ENCODE measurements around the gene BRCA1.
"Not testable (repeated sequence)": the region's sequence is repeated elsewhere in the genome, so short reads cannot be mapped to it uniquely, and the experiment has no call there.

Gene BRCA1

DNA sequence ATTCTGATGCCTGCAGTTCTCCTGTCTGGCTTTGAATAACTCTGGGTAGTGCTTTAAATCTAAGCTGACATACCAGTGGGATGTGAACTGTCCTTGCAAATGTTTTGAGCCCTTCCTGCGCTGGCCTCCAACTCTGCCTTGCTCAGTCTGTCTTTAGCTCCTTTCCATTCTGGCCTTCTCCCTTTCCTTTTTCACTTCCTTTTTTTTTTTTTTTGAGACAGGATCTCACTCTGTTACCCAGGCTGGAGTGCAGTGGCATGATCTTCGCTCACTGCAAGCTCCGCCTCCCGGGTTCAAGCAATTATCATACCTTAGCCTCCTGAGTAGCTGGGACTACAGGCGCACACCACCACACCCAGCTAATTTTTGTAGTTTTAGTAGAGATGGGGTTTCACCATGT, 8.3 kb upstream of the BRCA1 start:
- DNase-seq: not testable (repeated sequence)

DNA sequence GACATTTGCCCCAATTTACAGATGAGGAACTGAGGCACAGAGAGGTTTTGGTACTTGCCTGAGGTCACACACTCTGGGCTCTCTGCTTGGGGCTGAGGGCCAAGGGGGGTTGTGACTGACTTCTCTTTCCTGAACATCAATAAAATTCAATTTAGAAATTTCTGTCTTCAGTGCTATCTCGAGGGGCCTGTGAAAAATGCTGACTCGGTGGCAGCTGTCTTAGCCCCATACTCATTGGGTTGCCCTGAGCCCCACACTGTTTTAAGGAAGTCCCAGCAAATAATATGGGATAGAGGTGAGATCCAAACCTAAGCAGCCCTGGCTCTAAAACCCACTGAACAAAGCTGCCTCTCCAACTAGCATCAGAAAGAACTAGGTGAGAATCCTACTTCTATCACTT, 7.0 kb upstream of the BRCA1 start:
- no peak for DNase-seq

DNA sequence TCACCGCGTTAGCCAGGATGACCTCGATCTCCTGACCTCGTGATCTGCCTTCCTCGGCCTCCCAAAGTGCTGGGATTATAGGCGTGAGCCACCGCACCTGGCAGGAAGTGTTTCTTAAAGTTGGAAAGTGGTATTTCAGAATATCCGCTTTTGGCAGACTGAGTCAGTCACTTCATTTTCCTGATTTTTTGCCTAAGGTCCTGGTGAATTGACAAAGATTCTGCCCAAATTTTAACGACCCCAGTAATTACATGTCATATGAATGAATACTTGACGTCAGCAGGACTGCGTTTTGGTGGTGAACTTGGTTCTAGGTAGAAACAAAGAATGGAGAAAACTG, 4.5 kb upstream of the BRCA1 start:
- no peak for DNase-seq

DNA sequence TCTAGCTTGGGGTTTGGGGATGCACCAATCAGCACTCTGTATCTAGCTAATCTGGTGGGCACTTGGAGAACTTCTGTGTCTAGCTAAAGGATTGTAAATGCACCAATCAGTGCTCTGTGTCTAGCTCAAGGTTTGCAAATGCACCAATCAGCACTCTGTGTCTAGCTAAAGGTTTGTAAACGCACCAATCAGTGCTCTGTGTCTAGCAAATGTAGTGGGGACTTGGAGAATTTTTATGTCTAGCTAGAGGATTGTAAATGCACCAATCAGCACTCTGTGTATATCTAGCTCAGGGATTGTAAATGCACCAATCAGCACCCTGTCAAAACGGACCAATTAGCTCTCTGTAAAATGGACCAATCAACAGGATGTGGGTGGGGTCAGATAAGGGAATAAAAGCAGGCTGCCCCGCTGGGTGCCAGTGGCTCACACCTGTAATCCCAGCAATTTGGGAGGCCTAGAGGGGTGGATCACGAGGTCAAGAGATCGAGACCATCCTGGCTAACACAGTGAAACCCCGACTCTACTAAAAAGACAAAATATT, 2.2 kb upstream of the BRCA1 start:
- DNase-seq: not testable (repeated sequence)

DNA sequence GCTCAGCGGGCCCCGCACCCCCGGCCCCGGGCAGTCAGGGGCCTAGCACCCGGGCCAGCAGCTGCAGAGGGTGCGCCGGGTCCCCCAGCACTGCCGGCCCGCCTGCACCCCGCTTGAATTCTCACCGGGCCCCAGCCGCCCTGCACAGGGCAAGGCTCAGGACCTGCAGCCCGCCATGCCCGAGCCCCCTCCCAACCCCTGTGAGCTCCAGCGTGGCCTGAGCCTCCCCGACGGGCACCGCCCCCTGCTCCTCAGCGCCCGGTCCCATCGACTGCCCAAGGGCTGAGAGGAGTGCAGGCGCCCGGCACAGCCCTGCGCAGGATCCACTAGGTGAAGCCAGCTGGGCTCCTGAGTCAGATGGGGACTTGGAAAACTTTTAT, 1.7 kb upstream of the BRCA1 start:
- DNase-seq: no peak

DNA sequence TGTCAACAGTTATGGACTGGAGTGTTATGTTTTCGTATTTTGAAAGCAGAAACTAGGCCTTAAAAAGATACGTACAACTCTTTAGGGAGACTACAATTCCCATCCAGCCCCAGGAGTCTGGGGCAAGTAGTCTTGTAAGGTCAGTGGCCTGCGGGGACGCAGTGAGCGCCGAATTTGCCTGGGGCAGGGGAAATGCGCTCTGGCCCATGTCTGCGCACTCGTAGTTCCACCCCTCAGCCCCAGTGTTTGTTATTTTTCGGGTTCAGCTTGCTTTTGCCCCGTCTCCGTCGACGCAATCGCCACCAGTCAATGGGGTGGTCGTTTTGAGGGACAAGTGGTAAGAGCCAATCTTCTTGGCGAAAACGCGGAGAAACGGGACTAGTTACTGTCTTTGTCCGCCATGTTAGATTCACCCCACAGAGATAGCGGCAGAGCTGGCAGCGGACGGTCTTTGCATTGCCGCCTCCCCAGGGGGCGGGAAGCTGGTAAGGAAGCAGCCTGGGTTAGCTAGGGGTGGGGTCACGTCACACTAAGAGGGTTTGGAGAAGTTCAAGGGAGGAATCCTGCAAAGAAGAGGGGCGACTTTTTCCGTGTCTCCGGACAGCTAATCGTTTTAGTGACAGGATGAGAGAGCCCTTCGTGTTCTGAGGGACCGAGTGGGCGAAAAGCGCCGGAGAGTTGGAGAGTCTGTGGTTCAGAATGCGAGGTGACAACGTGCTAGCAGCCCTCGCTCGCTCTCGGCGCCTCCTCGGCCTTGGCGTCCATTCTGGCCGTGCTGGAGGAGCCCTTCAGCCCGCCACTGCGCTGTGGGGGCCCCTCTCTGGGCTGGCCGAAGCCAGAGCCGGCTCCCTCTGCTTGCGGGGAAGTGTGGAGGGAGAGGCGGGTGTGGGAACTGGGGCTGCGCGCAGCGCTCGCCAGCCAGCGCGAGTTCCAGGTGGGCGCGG, 1.1 kb upstream of the BRCA1 start:
- DNase-seq: no peak

DNA sequence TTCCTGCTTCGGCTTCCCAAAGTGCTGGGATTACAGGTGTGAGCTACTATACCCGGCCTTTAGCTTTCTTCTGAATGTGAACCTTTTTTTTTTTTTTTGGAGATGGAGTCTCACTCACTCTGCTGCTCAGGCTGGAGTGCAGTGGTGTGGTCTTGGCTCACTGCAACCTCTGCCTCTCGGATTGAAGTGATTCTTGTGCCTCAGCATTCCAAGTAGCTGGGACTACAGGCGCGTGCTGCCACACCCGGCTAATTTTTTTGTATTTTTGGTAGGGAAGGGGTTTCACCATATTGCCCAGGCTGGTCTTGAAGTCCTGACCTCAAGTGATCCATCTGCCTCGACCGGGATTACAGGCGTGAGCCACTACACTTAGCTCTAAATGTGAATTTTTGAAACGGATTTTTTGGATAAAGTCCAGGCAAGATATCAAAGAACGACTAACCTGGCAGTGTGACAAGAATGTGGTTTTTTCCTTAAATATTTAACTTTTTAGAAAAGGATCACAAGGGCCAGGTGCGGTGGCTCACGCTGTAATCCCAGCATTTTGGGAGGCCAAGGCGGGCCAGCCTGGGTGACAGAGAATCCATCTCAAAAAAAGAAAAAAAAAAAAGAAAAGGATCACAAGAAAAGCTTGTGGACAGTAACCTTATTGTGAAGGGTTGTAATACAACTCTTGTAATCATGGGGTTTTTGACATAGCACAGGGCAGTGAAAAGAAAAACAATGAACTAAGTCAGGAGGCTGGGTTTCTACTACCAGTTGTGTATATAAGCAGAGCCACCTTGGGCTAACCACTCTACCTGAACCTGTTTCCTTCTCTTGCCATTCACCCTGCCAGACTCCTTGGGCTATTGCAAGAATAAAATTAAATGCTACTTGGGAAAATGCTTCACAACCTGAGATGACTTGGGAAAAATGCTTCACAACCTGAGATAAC, 6.2 kb downstream of the BRCA1 start:
- DNase-seq: no peak

DNA sequence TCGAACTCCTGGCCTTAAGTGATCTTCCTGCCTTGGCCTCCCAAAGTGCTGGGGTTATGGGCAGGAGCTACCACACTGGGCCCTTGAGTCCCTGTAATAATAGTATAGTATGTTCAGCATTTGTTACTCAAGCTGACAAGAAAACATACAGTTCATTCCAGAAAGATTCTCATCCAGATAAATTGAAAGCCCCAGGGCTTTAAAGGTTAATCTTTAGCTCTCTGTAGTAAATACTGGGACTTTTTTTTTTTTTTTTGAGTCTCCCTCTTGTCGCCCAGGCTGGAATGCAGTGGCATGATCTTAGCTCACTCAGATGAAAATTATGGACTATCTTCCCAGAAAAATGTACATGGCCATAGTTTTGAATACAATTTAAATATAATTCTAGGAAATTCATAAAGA, 11.0 kb downstream of the BRCA1 start:
- no peak for DNase-seq

DNA sequence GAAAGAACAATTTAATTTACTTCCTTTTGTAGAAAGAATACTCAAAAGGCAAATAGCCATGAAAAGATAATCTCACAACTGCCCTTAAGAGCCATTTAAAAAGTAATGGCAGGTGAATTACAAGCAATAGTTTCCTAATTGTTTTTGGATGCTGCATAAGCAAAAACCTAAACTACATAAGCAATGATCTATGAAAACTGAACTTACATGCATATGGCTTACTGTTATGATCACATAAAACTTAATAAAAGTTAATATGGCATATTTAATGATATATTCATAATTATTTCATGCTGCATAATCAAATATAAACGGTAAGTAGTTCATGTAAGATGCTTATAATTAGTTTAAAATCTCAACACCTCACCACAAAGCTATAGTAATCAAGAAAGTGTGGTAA, 18.6 kb downstream of the BRCA1 start:
- DNase-seq: no peak

DNA sequence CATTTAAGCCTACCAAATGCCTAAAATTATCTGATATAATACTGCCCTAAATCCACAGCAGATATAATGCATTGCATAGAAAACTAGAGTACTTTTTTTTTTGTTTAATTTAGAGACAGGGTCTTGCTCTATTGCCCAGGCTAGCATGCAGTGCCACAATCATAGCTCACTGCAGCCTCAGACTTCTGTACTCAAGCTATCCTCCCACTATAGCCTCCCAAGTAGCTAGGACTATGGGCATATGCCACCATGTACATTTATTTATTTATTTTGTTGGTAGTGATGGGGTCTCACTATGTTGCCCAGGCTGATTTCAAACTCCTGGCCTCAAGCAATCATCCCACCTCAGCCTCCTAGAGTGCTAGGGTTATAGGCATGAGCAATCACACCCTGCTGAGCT, 20.0 kb downstream of the BRCA1 start:
- no peak for DNase-seq

DNA sequence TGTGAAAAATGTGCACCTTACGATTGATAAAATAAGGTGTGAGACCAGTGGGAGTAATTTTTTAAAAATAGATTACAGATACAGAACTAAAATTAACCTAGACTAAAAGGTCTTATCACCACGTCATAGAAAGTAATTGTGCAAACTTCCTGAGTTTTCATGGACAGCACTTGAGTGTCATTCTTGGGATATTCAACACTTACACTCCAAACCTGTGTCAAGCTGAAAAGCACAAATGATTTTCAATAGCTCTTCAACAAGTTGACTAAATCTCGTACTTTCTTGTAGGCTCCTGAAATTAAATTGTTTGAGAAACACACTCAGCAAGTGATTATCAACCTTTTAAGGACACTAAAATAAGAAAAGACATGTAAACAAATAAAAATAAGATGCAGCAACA, 20.5 kb downstream of the BRCA1 start:
- DNase-seq: no peak

DNA sequence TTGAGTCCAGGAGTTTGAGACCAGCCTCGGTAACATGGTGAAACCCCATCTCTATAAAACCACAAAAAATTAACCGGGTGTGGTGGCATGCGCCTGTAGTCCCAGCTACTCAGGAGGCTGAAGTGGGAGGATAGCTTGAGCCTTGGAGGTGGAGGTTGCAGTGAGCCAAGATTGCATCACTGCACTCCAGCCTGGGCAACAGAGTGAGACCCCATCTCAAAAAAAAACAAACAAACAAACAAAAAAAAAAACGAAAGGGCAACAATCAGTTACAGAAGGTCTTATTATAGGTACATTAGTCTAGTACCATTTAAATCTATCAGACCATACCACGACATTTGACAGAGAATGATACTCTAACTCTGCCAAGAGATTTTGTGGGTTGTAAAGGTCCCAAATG, 29.8 kb downstream of the BRCA1 start:
- not testable (repeated sequence) for DNase-seq

DNA sequence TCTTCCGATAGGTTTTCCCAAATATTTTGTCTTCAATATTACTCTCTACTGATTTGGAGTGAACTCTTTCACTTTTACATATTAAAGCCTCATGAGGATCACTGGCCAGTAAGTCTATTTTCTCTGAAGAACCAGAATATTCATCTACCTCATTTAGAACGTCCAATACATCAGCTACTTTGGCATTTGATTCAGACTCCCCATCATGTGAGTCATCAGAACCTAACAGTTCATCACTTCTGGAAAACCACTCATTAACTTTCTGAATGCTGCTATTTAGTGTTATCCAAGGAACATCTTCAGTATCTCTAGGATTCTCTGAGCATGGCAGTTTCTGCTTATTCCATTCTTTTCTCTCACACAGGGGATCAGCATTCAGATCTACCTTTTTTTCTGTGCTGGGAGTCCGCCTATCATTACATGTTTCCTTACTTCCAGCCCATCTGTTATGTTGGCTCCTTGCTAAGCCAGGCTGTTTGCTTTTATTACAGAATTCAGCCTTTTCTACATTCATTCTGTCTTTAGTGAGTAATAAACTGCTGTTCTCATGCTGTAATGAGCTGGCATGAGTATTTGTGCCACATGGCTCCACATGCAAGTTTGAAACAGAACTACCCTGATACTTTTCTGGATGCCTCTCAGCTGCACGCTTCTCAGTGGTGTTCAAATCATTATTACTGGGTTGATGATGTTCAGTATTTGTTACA, 30.9 kb downstream of the BRCA1 start:
- DNase-seq: no peak

DNA sequence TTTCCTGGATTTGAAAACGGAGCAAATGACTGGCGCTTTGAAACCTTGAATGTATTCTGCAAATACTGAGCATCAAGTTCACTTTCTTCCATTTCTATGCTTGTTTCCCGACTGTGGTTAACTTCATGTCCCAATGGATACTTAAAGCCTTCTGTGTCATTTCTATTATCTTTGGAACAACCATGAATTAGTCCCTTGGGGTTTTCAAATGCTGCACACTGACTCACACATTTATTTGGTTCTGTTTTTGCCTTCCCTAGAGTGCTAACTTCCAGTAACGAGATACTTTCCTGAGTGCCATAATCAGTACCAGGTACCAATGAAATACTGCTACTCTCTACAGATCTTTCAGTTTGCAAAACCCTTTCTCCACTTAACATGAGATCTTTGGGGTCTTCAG, 32.3 kb downstream of the BRCA1 start:
- no peak for DNase-seq

DNA sequence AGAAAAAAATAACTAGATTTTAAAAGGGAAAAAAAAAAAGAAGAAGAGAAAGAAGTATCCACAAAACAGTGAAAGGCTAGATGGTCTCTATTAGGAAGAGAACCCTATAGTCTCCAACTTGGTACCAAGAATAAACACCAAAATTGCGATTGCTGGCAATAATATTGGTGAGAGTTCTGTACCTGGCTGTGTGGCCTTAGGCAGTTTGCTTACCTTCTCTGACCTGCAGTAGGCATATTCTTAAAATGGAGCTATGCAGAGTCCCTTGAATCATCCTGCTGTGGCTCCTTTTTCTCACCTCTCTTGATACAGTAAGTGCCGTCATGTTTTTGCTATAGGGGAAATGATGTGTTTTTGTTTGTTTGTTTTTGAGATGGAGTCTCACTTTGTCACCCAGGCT, 35.1 kb downstream of the BRCA1 start:
- DNase-seq: no peak

DNA sequence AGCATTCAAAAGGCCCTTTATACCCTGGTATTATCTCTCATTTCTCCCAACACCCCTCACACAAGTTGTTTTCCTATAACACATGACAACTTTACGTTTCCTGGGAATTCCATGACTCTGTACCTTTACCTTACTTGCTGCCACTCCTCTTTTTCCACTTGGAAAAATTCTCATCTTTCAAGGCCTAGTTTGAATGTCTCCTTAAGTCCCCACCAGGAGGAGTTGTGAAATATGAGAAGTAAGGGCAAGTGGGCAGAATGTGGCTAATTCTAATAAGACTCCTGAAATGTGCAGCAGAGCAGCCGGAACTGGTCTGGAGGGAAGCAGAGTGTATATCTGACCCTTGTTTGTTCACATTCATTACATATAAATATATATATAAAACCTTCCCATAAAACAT, 39.7 kb downstream of the BRCA1 start:
- DNase-seq: no peak

DNA sequence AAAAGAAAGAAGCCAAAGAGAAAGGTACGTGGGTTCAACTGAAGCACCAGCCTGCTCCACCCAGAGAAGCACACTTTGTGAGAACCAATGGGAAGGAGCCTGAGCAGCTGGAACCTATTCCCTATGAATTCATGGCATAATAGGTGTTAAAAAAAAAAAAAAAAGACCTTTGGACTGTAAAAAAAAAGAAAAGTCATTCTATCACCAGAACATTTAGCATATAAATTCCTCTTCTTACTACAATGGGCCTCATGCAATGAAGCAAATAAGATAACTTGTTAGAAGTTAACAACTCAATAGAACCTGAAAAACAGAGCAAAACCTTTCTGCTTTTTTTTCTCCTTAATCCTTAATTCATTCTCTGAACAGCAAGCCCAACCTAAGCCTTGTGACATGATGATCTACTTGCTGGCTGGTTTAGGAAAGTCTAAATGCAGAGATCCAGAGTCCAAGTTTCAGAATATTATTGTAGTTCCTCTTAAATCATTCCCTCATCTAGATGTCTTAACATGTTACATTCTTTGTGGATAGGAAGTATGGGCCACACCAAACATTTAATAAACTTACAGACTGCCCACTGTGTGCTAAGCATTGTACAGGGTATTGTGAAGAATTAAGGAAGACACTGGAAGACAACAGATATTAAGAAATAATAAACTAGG, 45.4 kb downstream of the BRCA1 start:
- DNase-seq: no peak

DNA sequence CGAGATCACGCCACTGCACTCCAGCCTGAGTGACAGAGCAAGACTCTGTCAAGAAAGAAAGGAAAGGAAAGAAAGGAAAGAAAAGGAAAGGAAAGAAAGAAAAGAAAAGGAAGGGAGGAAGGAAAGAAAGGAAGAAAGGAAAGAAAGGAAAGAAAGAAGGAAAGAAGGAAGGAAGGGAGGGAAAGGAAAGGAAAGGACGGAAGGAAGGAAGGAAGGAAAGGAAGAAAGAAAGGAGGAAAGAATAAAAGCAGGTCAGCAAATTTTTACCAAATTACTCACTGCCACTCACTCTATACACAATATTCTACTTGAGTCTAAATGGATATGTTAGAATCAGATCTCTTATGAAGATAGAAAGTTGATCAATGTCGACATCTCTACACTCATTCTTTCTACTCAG, 50.3 kb downstream of the BRCA1 start:
- no peak for DNase-seq

DNA sequence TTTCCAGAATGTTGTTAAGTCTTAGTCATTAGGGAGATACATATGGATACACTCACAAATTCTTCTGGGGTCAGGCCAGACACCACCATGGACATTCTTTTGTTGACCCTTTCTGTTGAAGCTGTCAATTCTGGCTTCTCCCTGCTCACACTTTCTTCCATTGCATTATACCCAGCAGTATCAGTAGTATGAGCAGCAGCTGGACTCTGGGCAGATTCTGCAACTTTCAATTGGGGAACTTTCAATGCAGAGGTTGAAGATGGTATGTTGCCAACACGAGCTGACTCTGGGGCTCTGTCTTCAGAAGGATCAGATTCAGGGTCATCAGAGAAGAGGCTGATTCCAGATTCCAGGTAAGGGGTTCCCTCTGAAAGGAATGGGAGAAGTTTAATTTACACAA, 54.3 kb downstream of the BRCA1 start:
- DNase-seq: no peak

DNA sequence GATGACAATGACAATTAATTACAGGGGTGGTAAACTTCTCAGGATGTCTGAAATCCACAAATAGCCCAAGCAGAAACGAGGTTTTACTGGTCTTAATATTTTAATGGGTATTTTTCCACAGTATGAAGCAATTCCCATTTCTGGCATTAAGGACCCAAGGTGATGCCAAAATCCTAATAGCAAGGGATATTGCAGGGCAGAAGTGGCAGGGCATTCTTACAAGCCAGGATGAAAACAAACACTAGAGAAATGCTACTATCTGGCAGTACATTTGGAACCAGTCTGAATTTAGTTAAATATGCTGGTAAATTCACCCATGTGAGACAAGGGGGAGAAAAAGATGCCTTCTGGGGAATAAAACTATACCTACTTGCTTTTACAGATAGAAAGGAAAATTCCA, 54.9 kb downstream of the BRCA1 start:
- DNase-seq: no peak

DNA sequence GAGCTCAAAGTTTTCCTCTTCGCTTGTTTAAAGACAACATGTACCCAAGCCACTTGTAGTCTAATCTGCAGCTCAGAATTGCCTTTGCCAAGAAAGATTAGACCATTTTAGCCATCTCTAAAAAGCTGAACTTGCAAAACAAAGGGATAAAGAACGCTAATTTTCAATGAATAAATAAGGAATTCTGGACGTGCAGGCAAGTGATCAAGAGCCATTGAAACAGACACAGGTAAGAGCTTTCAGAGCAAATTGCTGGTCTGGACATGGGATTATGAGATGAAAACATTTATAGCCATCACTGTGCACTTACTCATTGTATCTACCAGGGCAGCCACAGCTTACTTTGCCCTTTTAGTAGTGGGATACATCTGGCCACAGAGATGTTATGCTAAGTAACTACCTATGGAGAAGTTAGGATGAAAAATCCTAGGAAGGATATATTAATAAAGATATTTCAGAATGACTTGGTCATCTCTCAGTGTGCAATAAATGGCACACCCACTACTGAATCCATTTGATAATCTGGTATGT, 55.7 kb downstream of the BRCA1 start:
- DNase-seq: no peak
